NCI-H1092 treated with DMSO at 0.1 percent for 48 hours (cell line): ENCODE data around the gene MARCHF9.
A peak's percentile ranks its signal among the peaks of the same experiment; 100 is the strongest.
"Not testable (repeated sequence)": the region's sequence is repeated elsewhere in the genome, so short reads cannot be mapped to it uniquely, and the experiment has no call there.

Source experiments
- DNase-seq: peaks from one replicate; lab custom pipeline; 2025; lab: John Stamatoyannopoulos, UW

Gene MARCHF9, protein sequence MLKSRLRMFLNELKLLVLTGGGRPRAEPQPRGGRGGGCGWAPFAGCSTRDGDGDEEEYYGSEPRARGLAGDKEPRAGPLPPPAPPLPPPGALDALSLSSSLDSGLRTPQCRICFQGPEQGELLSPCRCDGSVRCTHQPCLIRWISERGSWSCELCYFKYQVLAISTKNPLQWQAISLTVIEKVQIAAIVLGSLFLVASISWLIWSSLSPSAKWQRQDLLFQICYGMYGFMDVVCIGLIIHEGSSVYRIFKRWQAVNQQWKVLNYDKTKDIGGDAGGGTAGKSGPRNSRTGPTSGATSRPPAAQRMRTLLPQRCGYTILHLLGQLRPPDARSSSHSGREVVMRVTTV

GRCh38 chr12:57754411-57755193 lies at the start of gene MARCHF9:
Gene MARCHF9, plus strand, starts transcription at chr12:57755103. Its CDS starts 426 bp downstream, at chr12:57755529.
- DNase-seq: peak; percentile 37

DNA sequence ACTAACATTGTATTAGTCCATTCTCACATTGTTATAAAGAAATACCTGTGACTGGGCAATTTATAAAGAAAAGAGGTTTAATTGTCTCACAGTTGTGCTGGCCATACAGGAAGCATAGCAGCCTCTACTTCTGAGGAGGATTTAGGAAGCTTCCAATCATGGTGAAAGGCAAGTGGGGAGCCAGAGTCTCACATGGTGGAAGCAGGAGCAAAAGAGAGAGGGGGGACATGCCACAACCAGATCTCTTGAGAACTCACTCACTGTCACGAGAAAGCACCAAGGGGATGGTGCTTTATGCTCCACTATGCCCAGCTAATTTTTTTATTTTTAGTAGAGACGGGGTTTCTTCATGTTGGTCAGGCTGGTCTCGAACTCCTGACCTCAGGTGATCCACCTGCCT lies 47.7 kb upstream of the MARCHF9 start:
- no peak for DNase-seq

GRCh38 chr12:57708296-57708695 lies 46.6 kb upstream of the MARCHF9 start:
- DNase-seq: no peak

DNA sequence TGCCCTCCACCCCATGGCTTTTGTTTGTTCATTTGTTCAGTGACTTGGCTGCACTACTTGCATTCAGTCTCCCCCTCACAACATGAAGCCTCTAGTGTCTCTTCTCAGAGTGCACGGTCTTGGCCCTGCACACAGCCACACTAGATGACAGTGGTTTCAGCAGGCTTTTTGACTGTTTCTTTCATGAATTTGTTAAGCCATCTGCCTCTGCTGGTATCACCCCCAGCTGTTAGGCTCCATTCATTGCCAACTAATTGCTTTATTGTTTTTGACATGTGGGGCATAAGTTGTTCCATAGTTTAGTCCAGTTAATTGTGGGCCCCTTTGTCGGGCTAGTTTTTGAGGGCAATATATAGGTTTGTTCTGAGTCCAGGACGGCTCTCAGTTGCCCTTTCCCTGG lies 42.2 kb upstream of the MARCHF9 start:
- no peak for DNase-seq

- no peak for DNase-seq
Measured at GRCh38 chr12:57713209-57713608, 41.7 kb upstream of the MARCHF9 start.

GRCh38 chr12:57715036-57715748 lies 39.7 kb upstream of the MARCHF9 start:
- not testable (repeated sequence) for DNase-seq

DNA sequence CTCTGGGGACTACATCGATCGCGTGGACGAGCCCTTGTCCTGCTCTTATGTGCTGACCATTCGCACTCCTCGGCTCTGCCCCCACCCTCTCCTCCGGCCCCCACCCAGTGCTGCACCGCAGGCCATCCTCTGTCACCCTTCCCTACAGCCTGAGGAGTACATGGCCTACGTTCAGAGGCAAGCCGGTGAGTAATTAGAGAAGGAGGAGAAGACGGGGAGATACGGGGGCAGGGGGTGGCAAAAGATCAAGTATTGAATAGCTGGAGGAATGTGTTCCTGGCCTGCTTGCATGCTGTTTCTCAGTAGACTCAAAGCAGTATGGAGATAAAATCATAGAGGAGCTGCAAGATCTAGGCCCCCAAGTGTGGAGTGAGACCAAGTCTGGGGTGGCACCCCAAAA lies 39.1 kb upstream of the MARCHF9 start:
- no peak for DNase-seq

DNA sequence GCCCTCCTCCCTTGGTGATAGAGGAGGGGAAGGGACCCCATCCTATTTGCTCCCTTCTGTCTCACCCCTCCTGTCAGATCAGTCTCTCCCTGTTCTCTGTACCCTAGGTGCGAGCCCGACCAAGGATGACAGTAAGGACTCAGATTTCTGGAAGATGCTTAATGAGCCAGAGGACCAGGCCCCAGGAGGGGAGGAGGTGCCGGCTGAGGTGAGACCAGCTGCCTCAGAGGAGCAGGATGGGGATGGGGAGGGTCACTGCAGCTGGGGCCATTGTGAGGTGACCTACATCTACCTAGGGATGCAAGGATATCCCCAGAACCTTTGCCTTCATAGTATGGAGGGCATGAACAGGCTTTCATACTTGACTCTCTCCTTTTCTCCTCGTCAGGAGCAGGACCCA lies 38.6 kb upstream of the MARCHF9 start:
- DNase-seq: no peak

GRCh38 chr12:57717131-57717530 lies 37.8 kb upstream of the MARCHF9 start:
- DNase-seq: no peak

GRCh38 chr12:57717846-57718640 lies 36.9 kb upstream of the MARCHF9 start:
- no peak for DNase-seq

DNA sequence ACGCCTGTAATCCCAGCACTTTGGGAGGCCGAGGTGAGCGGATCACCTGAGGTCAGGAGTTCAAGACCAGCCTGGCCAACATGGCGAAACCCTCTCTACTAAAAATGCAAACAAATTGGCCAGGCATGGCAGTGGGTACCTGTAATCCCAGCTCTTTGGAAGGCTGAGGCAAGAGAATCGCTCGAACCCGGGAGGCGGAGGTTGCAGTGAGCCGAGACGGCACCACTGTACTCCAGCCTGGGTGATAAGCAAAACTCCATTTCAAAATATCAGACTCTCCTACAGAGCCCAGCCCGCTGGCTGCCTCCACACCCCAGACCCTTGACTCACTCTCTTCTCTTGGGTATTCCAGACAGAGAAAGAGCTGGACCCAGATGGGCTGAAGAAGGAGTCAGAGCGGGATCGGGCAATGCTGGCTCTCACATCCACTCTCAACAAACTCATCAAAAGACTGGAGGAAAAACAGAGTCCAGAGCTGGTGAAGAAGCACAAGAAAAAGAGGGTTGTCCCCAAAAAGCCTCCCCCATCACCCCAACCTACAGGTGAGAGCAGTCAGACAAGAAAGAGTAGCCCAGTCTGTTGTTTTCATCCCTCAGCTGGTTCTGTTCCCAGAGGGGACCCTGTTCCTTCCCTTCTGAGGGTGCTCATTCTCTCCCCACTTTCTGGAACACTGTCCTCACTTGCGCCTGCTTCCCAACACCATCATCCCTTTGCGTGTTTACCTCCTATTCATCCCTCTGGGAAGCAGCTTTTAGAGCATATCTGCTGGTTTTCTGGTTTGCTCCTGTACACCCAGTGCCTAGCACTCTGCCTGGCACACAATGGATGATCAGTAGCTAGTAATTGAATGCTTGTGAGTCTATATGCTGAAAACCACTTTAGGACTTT lies 36.0 kb upstream of the MARCHF9 start:
- DNase-seq: no peak

DNA sequence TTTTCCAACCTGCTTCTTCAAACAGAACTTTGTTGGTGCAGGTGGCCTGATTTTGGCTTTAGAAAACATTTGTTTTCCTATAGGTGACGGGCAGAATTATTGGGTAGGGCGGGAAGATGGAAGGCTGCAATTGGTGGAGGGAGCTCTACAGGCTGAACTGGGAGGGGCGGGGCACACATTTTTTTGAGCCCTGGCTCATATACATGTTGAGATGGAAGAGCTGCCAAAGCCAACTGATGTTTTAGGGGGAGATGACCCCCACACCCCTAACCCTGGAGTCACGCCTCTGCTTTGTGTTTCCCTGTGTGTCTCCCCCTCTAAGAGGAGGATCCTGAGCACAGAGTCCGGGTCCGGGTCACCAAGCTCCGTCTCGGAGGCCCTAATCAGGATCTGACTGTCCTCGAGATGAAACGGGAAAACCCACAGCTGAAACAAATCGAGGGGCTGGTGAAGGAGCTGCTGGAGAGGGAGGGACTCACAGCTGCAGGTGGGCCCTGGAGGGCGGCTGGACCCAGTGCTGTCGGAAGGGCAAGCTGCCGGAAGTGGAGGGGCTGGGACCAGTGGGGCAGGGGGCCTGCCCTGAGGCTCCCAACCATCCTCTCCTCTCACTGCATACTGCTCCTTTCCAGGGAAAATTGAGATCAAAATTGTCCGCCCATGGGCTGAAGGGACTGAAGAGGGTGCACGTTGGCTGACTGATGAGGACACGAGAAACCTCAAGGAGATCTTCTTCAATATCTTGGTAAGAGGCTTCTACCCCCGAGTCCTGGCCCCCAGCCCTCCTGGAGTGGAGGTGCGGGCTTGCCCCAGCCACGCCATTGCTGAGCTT lies 34.9 kb upstream of the MARCHF9 start:
- DNase-seq: no peak

DNA sequence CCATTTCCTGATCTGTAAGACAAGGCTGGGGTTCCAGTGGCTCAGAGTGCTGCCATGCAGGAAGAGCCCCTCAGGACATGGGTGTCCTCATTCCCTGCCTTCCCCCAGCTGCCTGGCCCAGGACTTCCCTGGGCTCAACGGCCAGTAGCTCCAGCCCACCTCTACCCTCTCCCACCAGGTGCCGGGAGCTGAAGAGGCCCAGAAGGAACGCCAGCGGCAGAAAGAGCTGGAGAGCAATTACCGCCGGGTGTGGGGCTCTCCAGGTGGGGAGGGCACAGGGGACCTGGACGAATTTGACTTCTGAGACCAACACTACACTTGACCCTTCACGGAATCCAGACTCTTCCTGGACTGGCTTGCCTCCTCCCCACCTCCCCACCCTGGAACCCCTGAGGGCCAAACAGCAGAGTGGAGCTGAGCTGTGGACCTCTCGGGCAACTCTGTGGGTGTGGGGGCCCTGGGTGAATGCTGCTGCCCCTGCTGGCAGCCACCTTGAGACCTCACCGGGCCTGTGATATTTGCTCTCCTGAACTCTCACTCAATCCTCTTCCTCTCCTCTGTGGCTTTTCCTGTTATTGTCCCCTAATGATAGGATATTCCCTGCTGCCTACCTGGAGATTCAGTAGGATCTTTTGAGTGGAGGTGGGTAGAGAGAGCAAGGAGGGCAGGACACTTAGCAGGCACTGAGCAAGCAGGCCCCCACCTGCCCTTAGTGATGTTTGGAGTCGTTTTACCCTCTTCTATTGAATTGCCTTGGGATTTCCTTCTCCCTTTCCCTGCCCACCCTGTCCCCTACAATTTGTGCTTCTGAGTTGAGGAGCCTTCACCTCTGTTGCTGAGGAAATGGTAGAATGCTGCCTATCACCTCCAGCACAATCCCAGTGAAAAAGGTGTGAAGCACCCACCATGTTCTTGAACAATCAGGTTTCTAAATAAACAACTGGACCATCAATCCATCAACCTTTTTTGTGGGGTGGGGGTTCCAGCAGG lies 34.0 kb upstream of the MARCHF9 start:
- DNase-seq: no peak

DNA sequence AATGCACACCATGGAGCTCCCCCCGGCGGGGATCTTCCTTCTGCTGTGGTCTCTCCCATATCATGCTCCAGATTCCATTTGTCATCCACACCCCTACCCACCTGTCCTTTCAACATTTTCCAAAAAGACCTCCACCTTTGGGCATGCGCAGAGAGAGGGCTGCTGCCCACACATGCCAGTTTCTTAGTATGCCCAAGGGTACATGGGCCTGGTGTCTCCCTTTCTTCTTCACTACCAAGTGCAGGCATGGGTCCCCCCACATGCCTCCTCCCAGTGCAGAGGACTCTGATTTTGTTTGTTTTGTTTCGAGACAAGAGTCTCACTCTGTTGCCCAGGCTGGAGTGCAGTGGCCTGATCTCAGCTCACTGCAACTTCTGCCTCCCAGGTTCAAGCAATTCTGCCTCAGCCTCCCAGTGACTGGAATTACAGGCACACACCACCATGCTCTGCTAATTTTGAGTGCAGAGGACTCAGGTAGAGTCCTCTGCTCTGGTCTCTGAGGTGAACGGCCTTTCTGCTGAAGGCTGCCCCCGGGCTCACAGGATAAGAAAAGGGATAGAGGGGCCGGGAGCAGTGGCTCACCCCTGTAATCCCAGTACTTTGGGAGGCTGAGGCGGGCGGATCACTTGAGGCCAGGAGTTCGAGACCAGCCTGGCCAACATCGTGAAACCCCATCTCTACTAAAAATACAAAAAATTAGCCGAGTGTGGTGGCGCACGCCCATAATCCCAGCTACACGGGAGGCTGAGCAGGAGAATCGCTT lies 32.9 kb upstream of the MARCHF9 start:
- DNase-seq: not testable (repeated sequence)

GRCh38 chr12:57722716-57723629 lies 31.9 kb upstream of the MARCHF9 start:
- no peak for DNase-seq

- no peak for DNase-seq
Measured at GRCh38 chr12:57723630-57723962, 31.3 kb upstream of the MARCHF9 start.
